Retinal pigment epithelial cell (primary cell): Measurements from ENCODE around the gene FUT4.
"Not testable (repeated sequence)": the region's sequence is repeated elsewhere in the genome, so short reads cannot be mapped to it uniquely, and the experiment has no call there.

Experiments
- DNase-seq: peaks from one replicate; pipeline ENCODE4 v3.0.0-alpha.2; 2010; ENCODE audit warnings: low read depth
- H3K4me3 ChIP-seq: 2 replicates; pipeline ENCODE4 v1.5.1; 2011; ENCODE audit warnings: mild to moderate bottlenecking, low read length, control low read depth, moderate library complexity
- TF ChIP-seq, protein P1 (sequence below): conservative IDR thresholded peaks from 2 replicates; pipeline ENCODE4 v1.5.1; 2011; ENCODE audit warnings: low read depth, low read length, control low read depth, inconsistent platforms

The FUT4 gene

DNA sequence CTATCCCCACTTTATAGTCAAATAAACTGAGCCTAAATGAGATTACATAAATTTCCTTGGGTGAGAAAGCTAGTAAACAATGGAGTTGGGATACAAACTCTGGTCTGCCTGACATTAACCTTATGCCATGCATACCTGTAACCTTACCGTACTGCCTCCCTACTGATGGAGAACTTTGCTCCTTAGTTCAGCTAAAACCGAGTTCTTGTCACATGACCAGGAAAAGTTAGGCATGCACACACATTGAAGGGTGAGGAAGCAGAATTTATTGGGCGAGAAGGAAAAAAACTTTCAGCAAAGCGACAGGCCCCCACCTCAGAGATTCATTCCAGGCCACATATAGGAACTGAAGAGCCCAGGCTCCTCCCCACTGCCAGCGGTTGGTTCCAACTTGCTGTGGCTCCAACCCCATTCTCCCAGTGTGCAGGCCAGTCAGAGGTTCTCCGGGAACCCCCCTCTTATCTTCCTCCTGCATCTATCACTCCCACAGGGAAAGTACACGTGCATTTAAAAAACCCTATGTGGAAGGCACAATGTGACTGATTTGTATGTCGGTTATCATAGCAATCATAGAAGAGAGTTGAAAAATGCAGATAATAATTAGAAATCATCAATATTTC is 20.2 kb downstream of the FUT4 start:
- no peak for DNase-seq
- TF ChIP-seq, protein P1, sequence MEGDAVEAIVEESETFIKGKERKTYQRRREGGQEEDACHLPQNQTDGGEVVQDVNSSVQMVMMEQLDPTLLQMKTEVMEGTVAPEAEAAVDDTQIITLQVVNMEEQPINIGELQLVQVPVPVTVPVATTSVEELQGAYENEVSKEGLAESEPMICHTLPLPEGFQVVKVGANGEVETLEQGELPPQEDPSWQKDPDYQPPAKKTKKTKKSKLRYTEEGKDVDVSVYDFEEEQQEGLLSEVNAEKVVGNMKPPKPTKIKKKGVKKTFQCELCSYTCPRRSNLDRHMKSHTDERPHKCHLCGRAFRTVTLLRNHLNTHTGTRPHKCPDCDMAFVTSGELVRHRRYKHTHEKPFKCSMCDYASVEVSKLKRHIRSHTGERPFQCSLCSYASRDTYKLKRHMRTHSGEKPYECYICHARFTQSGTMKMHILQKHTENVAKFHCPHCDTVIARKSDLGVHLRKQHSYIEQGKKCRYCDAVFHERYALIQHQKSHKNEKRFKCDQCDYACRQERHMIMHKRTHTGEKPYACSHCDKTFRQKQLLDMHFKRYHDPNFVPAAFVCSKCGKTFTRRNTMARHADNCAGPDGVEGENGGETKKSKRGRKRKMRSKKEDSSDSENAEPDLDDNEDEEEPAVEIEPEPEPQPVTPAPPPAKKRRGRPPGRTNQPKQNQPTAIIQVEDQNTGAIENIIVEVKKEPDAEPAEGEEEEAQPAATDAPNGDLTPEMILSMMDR, result no peak
- H3K4me3 ChIP-seq, result no peak overlapping the region

DNA sequence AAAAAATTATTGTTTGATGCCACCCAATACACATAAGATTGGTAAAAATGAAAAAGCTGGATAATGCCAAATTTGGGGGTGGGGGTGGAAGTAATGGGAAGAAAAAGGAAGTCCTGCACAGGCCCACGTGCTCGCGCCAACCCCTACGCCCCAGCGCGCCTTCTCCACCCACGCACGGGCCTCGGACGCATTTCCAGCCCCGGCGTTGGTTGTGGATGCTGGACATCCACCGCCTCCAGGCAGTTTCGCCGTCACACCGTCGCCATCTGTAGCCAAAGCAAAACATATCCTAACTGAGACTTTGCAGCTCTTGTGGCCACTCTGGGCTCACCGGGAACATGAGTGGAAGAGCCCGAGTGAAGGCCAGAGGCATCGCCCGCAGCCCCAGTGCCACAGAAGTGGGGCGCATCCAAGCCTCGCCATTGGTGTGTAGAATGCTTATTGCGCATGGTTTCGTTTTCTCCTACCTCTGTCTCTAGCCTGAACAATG is 23.5 kb downstream of the FUT4 start, which contains the start of gene PIWIL4:
Gene PIWIL4 (plus strand): TSS at position 188 of the 490 bp plus-strand sequence. CDS start 151 bp downstream, at position 339.
- TF ChIP-seq, protein P1, result no peak
- DNase-seq, result no peak
- H3K4me3 ChIP-seq, result no peak within 1 kb of the TSS

DNA sequence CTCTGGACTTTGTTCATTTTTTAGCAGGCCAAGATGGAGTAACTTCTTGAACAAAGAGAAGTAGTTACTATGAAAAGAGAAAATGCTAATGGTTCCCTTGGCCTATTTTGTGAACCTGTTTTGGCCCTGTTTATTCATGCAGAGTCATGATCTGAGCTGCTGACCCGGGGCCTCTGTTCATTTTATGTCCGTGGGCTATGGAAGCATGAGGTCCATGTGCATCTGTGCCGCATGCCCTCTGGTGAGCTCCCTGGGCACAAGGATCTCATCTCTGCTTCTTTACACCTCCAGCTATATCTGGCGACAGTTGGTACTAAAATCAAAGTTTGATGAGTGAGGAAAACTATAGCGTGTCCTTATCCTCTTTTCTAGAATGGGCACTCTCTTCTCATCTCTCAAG is 24.5 kb downstream of the FUT4 start:
- DNase-seq, result no peak
- H3K4me3 ChIP-seq, result no peak overlapping the region
- TF ChIP-seq, protein P1, result no peak

DNA sequence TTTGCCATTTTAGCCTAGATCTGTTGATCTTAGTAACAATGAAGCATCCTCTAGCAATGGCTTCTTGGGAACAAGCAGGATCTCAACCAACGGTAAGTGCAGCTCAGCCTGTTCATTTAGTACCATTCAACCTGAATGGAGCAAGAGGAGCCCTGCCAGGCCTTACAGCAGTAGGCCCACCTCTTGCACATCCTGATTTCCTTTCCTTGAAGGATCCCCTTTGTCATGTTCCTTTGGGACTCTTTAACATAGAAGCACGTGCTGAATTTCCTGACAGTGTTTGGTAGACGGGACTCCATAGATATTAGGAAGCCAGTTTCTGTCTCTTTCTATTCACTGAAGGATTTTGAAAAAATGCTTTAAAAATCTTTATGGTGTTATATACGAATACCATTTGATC is 25.0 kb downstream of the FUT4 start:
- TF ChIP-seq, protein P1, result no peak
- no peak for DNase-seq
- H3K4me3 ChIP-seq, result no peak overlapping the region

DNA sequence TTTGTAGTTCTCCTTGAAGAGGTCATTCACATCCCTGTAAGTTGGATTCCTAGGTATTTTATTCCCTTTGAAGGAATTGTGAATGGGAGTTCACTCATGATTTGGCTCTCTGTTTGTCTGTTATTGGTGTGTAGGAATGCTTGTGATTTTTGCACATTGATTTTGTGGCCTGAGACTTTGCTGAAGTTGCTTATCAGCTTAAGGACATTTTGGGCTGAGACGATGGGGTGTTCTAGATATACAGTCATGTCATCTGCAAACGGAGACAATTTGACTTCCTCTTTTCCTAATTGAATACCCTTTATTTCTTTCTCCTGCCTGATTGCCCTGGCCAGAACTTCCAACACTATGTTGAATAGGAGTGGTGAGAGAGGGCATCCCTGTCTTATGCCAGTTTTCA is 29.3 kb downstream of the FUT4 start:
- not testable (repeated sequence) for DNase-seq

DNA sequence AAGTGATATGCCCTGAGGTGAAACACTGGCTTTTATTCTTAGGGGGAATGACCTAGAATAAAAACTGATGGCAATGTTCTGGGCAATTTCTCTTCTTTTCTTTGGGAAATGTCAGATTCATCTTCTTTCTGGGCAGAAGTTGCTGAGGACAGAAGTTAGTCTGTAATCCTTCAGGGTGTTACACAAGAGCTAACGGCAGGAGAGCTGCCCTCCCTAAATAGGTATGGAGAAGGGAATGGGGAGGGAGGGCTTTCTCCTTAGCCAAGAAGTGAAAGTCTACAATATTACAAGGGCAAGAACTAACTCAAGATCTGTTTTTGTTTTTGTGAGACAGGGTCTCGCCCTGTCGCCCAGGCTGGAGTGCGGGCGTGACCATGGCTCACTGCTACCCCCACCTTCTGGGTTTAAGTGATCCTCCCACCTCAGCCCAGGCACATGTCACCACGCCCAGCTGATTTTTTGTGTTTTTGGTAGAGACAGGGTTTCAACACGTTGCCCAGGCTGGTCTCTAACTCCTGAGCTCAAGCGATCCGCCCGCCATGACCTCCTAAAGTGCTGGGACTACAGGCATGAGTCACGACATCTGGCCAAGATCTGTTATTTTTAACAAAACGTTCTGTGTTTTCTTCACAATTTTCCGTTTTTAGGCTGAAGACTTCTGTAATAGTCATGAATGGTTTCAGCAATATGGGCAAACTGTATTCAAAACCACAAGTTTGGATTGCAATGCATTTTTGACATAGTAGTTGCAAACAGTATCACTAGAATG is 30.7 kb downstream of the FUT4 start:
- no peak overlapping the region for H3K4me3 ChIP-seq
- TF ChIP-seq, protein P1, result no peak
- no peak for DNase-seq

More for the DNA sequence above, 29.3 kb downstream of the FUT4 start:
- H3K4me3 ChIP-seq, result not testable (repeated sequence)

DNA sequence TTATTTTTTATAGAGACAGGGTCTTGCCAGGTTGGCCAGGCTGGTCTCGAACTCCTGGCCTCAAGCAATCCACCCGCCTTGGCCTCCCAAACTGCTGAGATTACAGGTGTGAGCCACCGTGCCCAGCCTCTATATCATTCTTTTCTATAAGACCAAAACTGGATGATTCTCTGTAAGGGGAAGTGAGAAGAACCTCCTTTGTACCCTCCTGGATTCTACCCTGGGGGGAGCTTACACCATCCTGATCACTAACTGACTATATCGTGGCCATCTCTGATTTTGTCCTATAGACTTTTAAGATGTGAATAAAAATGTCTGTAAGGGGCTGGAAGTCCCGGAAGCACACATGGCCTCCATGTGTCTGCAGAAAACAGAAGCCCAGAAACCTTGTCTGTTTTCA is 32.6 kb downstream of the FUT4 start:
- TF ChIP-seq, protein P1, result no peak
- H3K4me3 ChIP-seq, result no peak overlapping the region
- DNase-seq, result no peak
